Amniotic stem cell (primary cell): ENCODE measurements around the gene AGMAT.
A peak's percentile ranks its signal among the peaks of the same experiment; 100 is the strongest.
"Not testable (repeated sequence)": the region's sequence is repeated elsewhere in the genome, so short reads cannot be mapped to it uniquely, and the experiment has no call there.

Source experiments
- DNase-seq: peaks from one replicate; lab custom pipeline; 2025; lab: John Stamatoyannopoulos, UW

The AGMAT gene

GRCh38 chr1:15616373-15617172, 31.7 kb upstream of the AGMAT start:
- no peak for DNase-seq

GRCh38 chr1:15610167-15610566, 25.3 kb upstream of the AGMAT start:
- DNase-seq: no peak

- DNase-seq: no peak
Measured at GRCh38 chr1:15609631-15610030, 24.8 kb upstream of the AGMAT start.

- no peak for DNase-seq
Measured at GRCh38 chr1:15605398-15606383, 20.8 kb upstream of the AGMAT start.

GRCh38 chr1:15604400-15604799, 19.5 kb upstream of the AGMAT start:
- DNase-seq: not testable (repeated sequence)

- not testable (repeated sequence) for DNase-seq
Measured at GRCh38 chr1:15603966-15604282, 19.1 kb upstream of the AGMAT start.

GRCh38 chr1:15603050-15603965, 18.5 kb upstream of the AGMAT start:
- peak; percentile 80 for DNase-seq

GRCh38 chr1:15598436-15598835, 13.6 kb upstream of the AGMAT start:
- DNase-seq: no peak

- no peak for DNase-seq
Measured at GRCh38 chr1:15595809-15596617, 11.2 kb upstream of the AGMAT start.

GRCh38 chr1:15592285-15592684, 7.4 kb upstream of the AGMAT start:
- DNase-seq: no peak

- DNase-seq: no peak
Measured at GRCh38 chr1:15583016-15583706, 1.7 kb downstream of the AGMAT start.

- no peak for DNase-seq
Measured at GRCh38 chr1:15579683-15580047, 5.2 kb downstream of the AGMAT start.

- no peak for DNase-seq
Measured at GRCh38 chr1:15578921-15579682, 5.7 kb downstream of the AGMAT start.

- DNase-seq: no peak
Measured at GRCh38 chr1:15577691-15578090, 7.2 kb downstream of the AGMAT start.

GRCh38 chr1:15575549-15576150, 9.2 kb downstream of the AGMAT start:
- DNase-seq: no peak

GRCh38 chr1:15574741-15575140, 10.1 kb downstream of the AGMAT start:
- DNase-seq: no peak

- no peak for DNase-seq
Measured at GRCh38 chr1:15573477-15573876, 11.4 kb downstream of the AGMAT start.

GRCh38 chr1:15571266-15571665, 13.6 kb downstream of the AGMAT start:
- no peak for DNase-seq

- DNase-seq: no peak
Measured at GRCh38 chr1:15570861-15571260, 14.0 kb downstream of the AGMAT start.
